H9 (cell line): Measurements from ENCODE around the gene GNG11. TPM values are rescaled to one million over a fixed set of nuclear protein-coding genes. Genes with fewer than 3 reads are reported as not detected.

Source experiments
- DNase-seq: peaks from one replicate; pipeline ENCODE4 v3.0.0-alpha.2; 2017
- H2AFZ ChIP-seq: one replicate; pipeline ENCODE4 v1.6.1; 2013; ENCODE audit warnings: mild to moderate bottlenecking, low read length, control low read depth, moderate library complexity
- H2AK5ac ChIP-seq: 2 replicates; pipeline ENCODE4 v1.6.1; 2013; ENCODE audit warnings: low read length, control low read depth, mixed read lengths; ENCODE audit not compliant: insufficient read length
- H2BK120ac ChIP-seq: one replicate; pipeline ENCODE4 v1.6.1; 2013; ENCODE audit warnings: low read depth, mild to moderate bottlenecking, low read length, control low read depth, inconsistent platforms; ENCODE audit not compliant: poor library complexity, severe bottlenecking
- H2BK12ac ChIP-seq: 2 replicates; pipeline ENCODE4 v1.6.1; 2013; ENCODE audit warnings: low read length, control low read depth, mixed read lengths, low read depth; ENCODE audit not compliant: insufficient read length
- H2BK15ac ChIP-seq: 2 replicates; pipeline ENCODE4 v1.6.1; 2013; ENCODE audit warnings: low read depth, low read length, control low read depth
- H2BK20ac ChIP-seq: one replicate; pipeline ENCODE4 v1.6.1; 2013; ENCODE audit warnings: low read depth, mild to moderate bottlenecking, low read length, control low read depth, inconsistent platforms; ENCODE audit not compliant: poor library complexity, severe bottlenecking
- H2BK5ac ChIP-seq: 2 replicates; pipeline ENCODE4 v1.6.1; 2013; ENCODE audit warnings: low read length, control low read depth, mixed read lengths; ENCODE audit not compliant: insufficient read length
- H3K14ac ChIP-seq: 2 replicates; pipeline ENCODE4 v1.6.1; 2013; ENCODE audit warnings: low read length, control low read depth; ENCODE audit not compliant: insufficient read depth
- H3K18ac ChIP-seq: 2 replicates; pipeline ENCODE4 v1.6.1; 2013; ENCODE audit warnings: low read depth, mild to moderate bottlenecking, mixed read lengths, low read length, control low read depth; ENCODE audit not compliant: insufficient read length
- H3K23ac ChIP-seq: 2 replicates; pipeline ENCODE4 v1.6.1; 2013; ENCODE audit warnings: low read length, control low read depth, mixed read lengths, low read depth; ENCODE audit not compliant: insufficient read length
- H3K23me2 ChIP-seq: 2 replicates; pipeline ENCODE4 v1.6.1; 2013; ENCODE audit warnings: low read depth, mild to moderate bottlenecking, mixed read lengths, low read length, control low read depth; ENCODE audit not compliant: insufficient read length, poor library complexity, severe bottlenecking
- H3K27ac ChIP-seq: 2 replicates; pipeline ENCODE4 v1.5.1; 2013; ENCODE audit warnings: low read length, control low read depth, mixed read lengths, low read depth; ENCODE audit not compliant: insufficient read length
- H3K27me3 ChIP-seq: 2 replicates; pipeline ENCODE4 v1.6.1; 2013; ENCODE audit warnings: low read length, control low read depth, inconsistent platforms; ENCODE audit not compliant: insufficient read depth
- H3K4ac ChIP-seq: 2 replicates; pipeline ENCODE4 v1.6.1; 2013; ENCODE audit warnings: low read depth, mild to moderate bottlenecking, control low read depth, inconsistent platforms, low read length, moderate library complexity
- H3K4me1 ChIP-seq: 2 replicates; pipeline ENCODE4 v1.6.1; 2013; ENCODE audit warnings: low read length, control low read depth, inconsistent platforms; ENCODE audit not compliant: insufficient read depth
- H3K4me2 ChIP-seq: 2 replicates; pipeline ENCODE4 v1.6.1; 2013; ENCODE audit warnings: low read length, control low read depth, mixed read lengths; ENCODE audit not compliant: insufficient read length, insufficient read depth
- H3K56ac ChIP-seq: 2 replicates; pipeline ENCODE4 v1.6.1; 2013; ENCODE audit warnings: low read depth, mild to moderate bottlenecking, mixed read lengths, low read length, control low read depth; ENCODE audit not compliant: insufficient read length
- H3K79me1 ChIP-seq: 2 replicates; pipeline ENCODE4 v1.6.1; 2013; ENCODE audit warnings: low read depth, mild to moderate bottlenecking, moderate library complexity, low read length, control low read depth, inconsistent platforms; ENCODE audit not compliant: insufficient read depth, poor library complexity, severe bottlenecking
- H3K79me2 ChIP-seq: 2 replicates; pipeline ENCODE4 v1.6.1; 2013; ENCODE audit warnings: low read length, control low read depth, inconsistent platforms; ENCODE audit not compliant: insufficient read depth
- H3K9ac ChIP-seq: 2 replicates; pipeline ENCODE4 v1.6.1; 2013; ENCODE audit warnings: low read length, control low read depth, mixed read lengths; ENCODE audit not compliant: insufficient read length; ENCODE audit errors: extremely low read depth
- H3K9me3 ChIP-seq: one replicate; pipeline ENCODE4 v1.6.1; 2013; ENCODE audit warnings: low read depth, low read length, inconsistent platforms; ENCODE audit not compliant: control insufficient read depth
- H3T11ph ChIP-seq: one replicate; pipeline ENCODE4 v1.6.1; 2013; ENCODE audit warnings: mild to moderate bottlenecking, low read length, control low read depth, inconsistent platforms
- H4K20me1 ChIP-seq: one replicate; pipeline ENCODE4 v1.6.1; 2013; ENCODE audit not compliant: control insufficient read depth, insufficient read length, insufficient read depth
- H4K5ac ChIP-seq: 2 replicates; pipeline ENCODE4 v1.6.1; 2013; ENCODE audit warnings: low read depth, mild to moderate bottlenecking, mixed read lengths, low read length, control low read depth; ENCODE audit not compliant: insufficient read length
- H4K8ac ChIP-seq: replicated peaks from 2 replicates; pipeline ENCODE4 v1.6.1; 2013; ENCODE audit warnings: low read length, control low read depth, mixed read lengths, low read depth; ENCODE audit not compliant: insufficient read length
- H4K91ac ChIP-seq: 2 replicates; pipeline ENCODE4 v1.6.1; 2013; ENCODE audit warnings: low read depth, mild to moderate bottlenecking, moderate library complexity, mixed read lengths, low read length, control low read depth; ENCODE audit not compliant: insufficient read length
- H3K27ac Mint-ChIP-seq, 3 experiments: 2 replicates in 2 of 3; 3 replicates in 1 of 3; pipeline ENCODE4 v1.8.0; 2020 to 2021; ENCODE audit warnings: mixed read lengths in 3 of 3, mild to moderate bottlenecking in 1 of 3, moderate library complexity in 1 of 3
- H3K27me3 Mint-ChIP-seq: 2 replicates; pipeline ENCODE4 v1.8.0; 2021; ENCODE audit warnings: low read depth, mild to moderate bottlenecking, moderate library complexity, mixed read lengths
- H3K36me3 Mint-ChIP-seq, 3 experiments: 2 replicates in 2 of 3; 3 replicates in 1 of 3; pipeline ENCODE4 v1.8.0; 2020 to 2021; ENCODE audit warnings: low read depth in 3 of 3, mixed read lengths in 3 of 3; ENCODE audit not compliant: insufficient read depth in 1 of 3
- H3K4me1 Mint-ChIP-seq, 2 experiments: 2 replicates each; pipeline ENCODE4 v1.8.0; 2020; ENCODE audit warnings: mixed read lengths in 2 of 2
- H3K4me3 Mint-ChIP-seq, 2 experiments: 2 replicates in 1 of 2; 3 replicates in 1 of 2; pipeline ENCODE4 v1.8.0; 2020 to 2021; ENCODE audit warnings: mild to moderate bottlenecking in 2 of 2, mixed read lengths in 2 of 2, moderate library complexity in 1 of 2
- H3K9me3 Mint-ChIP-seq, 2 experiments: 2 replicates in 1 of 2; 3 replicates in 1 of 2; pipeline ENCODE4 v1.8.0; 2020; ENCODE audit warnings: mild to moderate bottlenecking in 2 of 2, mixed read lengths in 2 of 2, moderate library complexity in 1 of 2
- CTCF ChIP-seq: fragments of 200-600 bp; sonication (generic); conservative IDR thresholded peaks from 3 replicates; pipeline ENCODE4 v1.8.0; 2021; ENCODE audit warnings: antibody characterized with exemption, mild to moderate bottlenecking
- WGBS: extraction: QIAGEN DNeasy Blood & Tissue Kit; methylation state at CpG from one replicate; pipeline ENCODE4 v1.1.7; 2013; ENCODE audit warnings: missing lambda C conversion rate, low lambda C conversion rate, mixed read lengths; ENCODE audit not compliant: insufficient read length; ENCODE audit errors: extremely low coverage; 5-methylcytosine and 5-hydroxymethylcytosine counted together
- total RNA-seq: library from RNA; stranded (reverse); gene quantifications from 2 replicates; pipeline ENCODE4 v1.2.1, GENCODE V29; 2021

GNG11 gene
- total RNA-seq, 1 experiment from 2014 or later, result 0.68 TPM

DNA sequence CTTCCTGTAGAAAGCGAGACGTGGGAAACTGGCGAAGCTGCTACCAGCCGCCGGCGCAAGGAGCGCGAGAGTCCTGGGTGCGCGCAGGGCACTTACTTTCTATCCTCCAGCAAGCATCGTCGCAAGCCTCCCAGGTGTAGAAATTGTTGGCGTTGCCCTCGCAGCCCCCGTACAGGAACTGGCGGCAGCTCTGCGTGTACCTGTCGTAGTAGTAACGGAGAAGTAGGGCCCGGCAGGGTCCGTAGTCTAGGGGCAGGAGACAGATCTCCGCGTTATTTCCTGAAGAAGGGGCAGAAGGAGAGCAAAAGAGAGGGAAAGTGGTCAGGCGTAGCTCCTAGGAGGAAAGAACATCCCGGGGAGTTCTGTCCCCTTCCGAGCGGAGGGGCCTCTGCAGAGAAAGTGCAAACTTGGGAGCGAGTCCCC is 31.5 kb upstream of the GNG11 start:
- peak; percentile 68 for DNase-seq
- H2AK5ac ChIP-seq, result no peak overlapping the region
- H3K27me3 ChIP-seq, result peaks cover 2% of the 10 kb centered on the region; the same call in 1 of the 2 replicates
- H3K27ac ChIP-seq, result no peak overlapping the region
- no peak overlapping the region for H2AFZ ChIP-seq
- H3K18ac ChIP-seq, result no peak overlapping the region
- Mint-ChIP-seq H3K4me1 (peaks cover 6 to 9% of the 10 kb centered on the region in 2 experiments; a peak in 2 of 4 replicates), H3K27me3 (peaks cover 54% of the 10 kb centered on the region), H3K36me3 (no peaks in the 10 kb centered on the region), H3K9me3 (peaks cover 0 to 2% of the 10 kb centered on the region in 2 experiments; a peak in 1 of 5 replicates), H3K4me3 (peak overlapping the region; percentile 87 to 94), H3K27ac (peak overlapping the region in 1 of 3 experiments; percentile 93; a peak in 1 of 7 replicates)
- H4K20me1 ChIP-seq, result no peaks in the 10 kb centered on the region
- no peak overlapping the region for H3K56ac ChIP-seq
- H3K23ac ChIP-seq, result no peak overlapping the region
- TF ChIP-seq CTCF, result no peak
- no peaks in the 10 kb centered on the region for H3K79me1 ChIP-seq
- no peak overlapping the region for H2BK5ac ChIP-seq
- H2BK15ac ChIP-seq, result no peak overlapping the region
- no peaks in the 10 kb centered on the region for H3K4me1 ChIP-seq
- no peak overlapping the region for H2BK120ac ChIP-seq
- H2BK12ac ChIP-seq, result no peak overlapping the region
- H3K23me2 ChIP-seq, result peaks cover 10% of the 10 kb centered on the region
- H4K5ac ChIP-seq, result no peak overlapping the region
- no peak overlapping the region for H4K8ac ChIP-seq
- H3K4me2 ChIP-seq, result peak overlapping the region; percentile 85
- H3K79me2 ChIP-seq, result no peaks in the 10 kb centered on the region
- no peaks in the 10 kb centered on the region for H3K9me3 ChIP-seq
- no peak overlapping the region for H2BK20ac ChIP-seq
- no CpG with 5 or more reads among the region's 28 CpGs for WGBS
- no peak overlapping the region for H3K4ac ChIP-seq
- H3K14ac ChIP-seq, result no peak overlapping the region
- no peak overlapping the region for H3K9ac ChIP-seq
- no peak overlapping the region for H3T11ph ChIP-seq
- H4K91ac ChIP-seq, result no peak overlapping the region
